ENCODE measurements around the gene ANKRD44.

Gene ANKRD44

DNA sequence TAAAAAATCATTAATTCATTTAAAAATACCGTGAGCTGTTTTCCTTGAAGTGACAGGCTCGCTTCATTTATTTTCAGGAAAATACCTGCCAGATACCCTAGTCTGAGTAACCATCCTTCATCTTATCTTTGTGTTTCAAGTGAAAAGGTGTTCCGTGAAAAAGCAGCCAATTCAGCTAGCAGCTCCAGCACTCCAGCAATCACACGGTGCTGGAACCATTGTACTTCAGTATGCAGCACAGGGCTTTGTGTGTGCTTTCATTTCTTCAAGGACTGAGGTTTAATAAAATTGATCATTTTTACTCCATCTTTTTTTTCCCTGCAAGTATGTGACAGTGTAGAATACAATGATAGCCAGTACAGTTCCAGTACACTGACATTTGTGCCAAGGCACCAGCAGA, 344.9 kb downstream of the ANKRD44 start:
- DNase-seq (ENCODE audit: low spot score), result no peak
- FAIRE-seq, result no peak

DNA sequence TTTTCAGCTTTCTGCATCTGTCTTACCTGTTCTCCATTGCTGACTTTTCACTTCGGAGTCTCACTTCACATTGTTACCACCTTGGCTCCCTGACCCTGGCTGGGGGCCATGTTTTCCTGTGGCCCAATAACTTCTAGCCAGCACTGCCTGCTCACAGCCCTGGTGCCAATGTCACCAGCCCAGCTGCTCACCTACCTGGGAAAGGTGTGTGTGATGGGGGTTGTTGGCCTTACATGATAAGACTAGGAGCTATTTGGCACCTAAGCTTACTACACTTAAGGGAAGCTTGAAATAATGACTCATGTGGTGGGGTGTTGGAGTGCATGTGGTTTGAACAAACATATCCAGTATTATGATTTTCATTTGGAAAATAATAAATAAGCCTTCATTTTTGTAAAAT, 346.6 kb downstream of the ANKRD44 start:
- no peak for FAIRE-seq
- DNase-seq (ENCODE audit: low spot score), result no peak

DNA sequence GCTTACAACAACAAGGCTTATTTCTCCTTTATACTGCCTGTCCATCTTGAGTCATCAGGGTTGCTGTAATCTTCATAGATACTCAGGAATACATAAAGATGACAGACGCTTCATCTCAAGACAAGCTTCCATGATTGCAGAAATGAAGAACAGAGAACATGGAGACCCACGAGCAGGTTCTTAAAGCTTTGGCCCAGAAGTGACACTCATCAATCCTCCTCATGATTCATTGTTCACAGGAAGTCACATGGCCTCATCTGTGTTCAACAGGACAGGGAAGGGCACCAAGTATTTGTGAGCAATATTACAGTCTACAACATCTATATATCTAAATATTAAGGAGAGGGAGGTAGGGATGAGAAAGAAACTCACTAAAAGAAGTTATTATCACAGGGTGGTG, 347.5 kb downstream of the ANKRD44 start:
- FAIRE-seq (no peak), DNase-seq (ENCODE audit: low spot score) (no peak)

DNA sequence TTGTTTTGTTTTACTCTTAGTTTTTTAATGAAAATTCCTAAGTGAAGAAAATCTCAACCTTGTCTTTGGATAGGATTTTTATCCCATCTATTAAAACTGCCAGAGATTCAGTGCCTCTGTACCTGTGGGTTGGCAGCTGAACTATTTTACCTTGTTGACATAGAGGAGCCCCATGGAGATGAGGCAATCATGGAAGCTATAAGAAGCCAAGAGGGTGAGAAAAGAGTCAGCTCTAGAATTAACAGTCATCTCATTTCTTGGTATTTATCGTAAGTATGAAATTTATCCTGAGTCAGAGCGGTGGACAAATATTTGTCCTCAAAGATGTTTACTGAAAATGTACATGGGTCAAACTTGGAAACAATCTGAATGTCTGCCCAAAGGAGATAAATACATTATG, 348.3 kb downstream of the ANKRD44 start:
- no peak for FAIRE-seq
- no peak for DNase-seq (ENCODE audit: low spot score)

DNA sequence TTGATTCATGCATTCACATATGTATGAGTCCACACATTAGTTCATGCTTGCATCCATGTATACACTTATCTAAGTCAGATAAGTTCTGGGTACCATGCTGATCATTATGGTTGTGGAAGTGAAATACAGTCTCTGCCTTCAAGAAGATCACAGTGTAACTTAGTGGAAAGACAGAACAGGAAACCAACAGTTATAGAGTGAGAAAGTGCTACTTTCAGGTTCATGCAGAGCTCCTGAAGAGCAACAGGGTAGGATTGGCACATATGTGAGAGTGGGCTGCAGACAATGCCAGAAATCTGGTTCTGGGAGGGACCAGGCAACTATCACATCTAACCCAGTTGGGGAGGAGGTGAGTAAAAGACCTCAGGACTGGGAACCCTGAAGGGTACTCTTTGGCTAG, 348.7 kb downstream of the ANKRD44 start:
- DNase-seq (ENCODE audit: low spot score) (no peak), FAIRE-seq (no peak)

DNA sequence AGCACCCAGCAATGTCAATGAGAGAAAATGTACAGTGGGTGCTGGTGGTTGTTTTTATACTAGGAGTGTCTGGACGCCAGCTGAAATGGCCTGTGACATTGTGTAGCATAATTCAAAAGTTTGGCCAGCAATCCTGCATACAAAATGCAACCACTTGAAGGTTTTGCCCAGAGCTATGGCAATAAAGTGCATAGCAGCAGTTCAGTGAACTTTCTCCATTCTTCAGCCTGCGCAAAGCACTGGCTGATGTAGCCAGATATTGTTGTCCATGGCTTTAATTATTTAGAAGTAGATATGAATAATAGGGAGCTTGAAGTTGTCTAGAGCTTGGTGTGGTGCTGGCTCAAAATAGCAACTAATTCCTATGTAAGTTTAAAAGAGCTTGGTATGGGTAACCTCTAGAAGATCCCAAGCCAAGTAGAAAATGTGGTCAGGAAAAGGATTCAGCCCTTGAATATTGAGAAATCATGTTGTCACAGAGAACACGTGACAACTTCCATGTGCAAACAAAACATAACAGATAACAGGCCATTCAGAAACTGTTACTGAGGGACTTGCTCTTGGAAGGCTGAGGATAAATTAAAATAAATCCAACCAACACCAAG, 350.7 kb downstream of the ANKRD44 start:
- DNase-seq (ENCODE audit: low spot score) (no peak), FAIRE-seq (no peak)

DNA sequence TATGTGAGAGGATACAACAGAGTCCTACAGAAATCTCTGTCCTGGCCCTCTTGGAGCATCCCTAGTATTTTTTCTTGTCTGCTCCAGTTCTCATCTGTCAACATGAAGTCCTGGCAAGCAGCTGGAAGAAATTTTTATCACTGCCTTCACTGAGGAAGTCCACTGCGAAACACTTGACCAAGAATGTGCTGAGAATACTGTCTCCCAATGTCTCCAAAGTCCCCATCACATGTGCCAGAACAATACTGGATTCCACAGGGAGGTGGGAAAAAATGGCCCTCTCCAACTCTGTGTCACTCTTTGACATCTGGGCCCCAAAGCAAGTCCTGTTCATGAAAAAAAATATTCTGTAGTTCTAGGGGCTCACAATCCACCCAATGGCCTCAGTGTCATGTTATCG, 351.3 kb downstream of the ANKRD44 start:
- FAIRE-seq, result no peak
- DNase-seq (ENCODE audit: low spot score), result no peak

DNA sequence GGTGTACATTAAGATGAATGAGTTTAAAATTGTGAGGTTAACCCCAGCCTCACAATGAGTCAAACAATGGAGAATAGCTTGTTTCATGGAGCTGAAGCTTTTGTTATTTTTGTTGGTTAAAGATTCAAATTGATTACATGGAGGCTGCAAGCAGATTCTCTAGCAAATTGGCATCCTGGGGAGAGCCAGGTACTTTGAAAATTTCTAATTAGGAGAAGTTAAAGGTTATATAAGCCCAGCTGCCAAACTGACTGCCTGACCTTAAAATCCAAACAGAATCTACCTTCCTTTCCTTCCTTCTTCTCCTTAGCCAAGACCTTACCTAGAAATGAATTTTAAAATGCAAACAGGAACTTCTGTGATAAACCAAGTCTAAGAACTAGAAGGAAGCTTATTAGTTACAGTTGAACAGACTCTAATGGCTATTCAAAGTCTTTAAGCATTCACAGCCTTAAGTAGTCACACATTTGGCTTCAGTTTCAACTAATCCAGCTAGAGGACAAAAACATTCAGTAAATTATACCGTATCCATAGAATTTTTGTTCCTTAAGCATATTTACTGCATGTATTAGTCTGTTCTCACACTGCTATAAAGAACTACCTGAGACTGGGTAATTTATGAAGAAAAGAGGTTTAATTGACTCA, 352.6 kb downstream of the ANKRD44 start:
- no peak for DNase-seq (ENCODE audit: low spot score)
- no peak for FAIRE-seq

DNA sequence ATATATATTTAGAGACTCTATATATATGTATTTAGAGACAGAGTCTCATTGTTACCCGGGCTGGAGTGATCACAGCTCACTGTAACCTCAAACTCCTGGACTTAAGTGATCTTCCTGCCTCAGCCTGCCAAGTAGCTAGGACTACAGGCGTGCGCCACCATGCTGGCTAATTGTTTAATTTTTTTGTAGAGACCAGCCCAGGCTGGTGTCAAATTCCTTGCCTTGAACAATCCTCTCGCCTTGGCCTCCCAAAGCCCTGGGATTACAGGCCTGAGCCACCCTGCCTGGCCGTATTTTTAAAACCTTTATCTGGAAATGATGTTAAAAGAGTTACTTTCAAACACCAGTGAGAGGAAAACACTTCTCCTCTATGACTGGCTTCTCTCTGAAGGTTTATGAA, 353.1 kb downstream of the ANKRD44 start:
- DNase-seq (ENCODE audit: low spot score) (no peak), FAIRE-seq (no peak)

DNA sequence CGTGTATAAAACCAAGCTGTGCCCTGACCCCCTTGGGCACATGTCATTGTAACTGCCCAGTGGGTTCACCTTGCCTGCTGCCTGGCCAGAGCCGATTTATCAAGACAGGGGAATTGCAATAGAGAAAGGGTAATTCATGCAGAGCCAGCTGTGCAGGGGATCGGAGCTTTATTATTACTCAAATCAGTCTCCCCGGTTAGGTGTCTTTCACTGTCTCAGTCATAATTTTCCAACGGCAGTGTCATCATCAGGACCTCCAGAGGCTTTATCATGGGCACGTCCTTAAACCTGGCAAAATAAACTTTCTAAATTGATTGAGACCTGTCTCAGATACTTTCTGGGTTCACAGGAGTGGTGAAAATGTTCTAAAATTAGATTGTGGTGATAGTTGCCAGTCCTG, 354.5 kb downstream of the ANKRD44 start:
- DNase-seq (ENCODE audit: low spot score), result no peak
- FAIRE-seq, result no peak

DNA sequence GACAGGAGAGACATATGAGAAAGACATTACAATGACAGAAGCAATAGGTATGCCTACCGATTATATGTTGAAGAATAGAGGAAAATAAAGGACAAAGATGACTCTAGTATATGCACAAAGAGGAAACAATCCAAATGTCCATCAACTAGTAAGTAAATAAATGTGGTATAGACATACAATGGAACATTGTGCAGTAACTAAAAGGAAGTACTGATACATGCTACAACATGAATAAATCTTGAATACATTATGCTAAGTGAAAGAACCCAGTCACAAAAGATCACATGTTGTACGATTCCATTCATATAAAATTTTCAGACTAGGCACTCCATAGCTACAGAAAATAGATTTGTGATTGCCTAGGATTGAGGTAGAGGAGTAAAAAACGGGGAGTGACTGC, 355.5 kb downstream of the ANKRD44 start:
- no peak for DNase-seq (ENCODE audit: low spot score)
- FAIRE-seq, result no peak

DNA sequence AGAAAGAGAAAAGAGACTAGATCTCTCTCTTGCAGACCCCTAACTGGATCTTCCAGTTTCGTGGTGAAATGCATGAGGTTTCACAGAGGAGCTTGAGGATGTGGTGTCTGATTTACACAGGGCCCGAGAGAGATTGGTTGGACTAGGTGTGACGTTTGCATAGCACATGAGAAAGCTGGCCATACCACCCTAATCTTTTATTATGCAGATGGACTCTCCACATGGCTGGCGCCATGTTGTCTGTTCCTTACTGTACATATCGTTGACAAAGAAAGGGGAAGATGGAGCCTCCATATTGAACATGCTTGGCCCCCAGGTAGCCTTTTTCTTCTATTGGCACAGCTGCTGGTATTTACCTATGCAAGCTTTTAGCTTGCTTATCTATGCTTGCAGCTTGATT, 356.6 kb downstream of the ANKRD44 start:
- FAIRE-seq (no peak), DNase-seq (ENCODE audit: low spot score) (no peak)

DNA sequence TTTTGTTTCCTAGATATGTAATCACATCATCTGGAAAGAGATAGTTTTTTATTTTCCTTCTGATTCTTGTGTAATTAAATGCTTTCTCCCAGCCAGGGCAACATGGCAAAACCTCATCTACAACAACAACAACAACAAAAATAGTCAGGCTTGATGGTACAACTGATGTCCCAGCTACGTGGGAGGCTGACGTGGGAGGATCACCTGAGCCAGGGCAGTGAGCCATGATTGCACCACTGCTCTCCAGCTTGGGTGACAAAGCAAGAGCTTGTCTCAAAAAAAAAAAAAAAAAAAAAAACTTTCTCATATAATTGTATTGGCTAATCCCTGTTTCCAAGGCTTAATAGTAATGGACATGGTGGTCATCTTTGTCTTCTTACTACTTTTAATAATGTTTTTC, 357.6 kb downstream of the ANKRD44 start:
- FAIRE-seq (no peak), DNase-seq (ENCODE audit: low spot score) (no peak)

DNA sequence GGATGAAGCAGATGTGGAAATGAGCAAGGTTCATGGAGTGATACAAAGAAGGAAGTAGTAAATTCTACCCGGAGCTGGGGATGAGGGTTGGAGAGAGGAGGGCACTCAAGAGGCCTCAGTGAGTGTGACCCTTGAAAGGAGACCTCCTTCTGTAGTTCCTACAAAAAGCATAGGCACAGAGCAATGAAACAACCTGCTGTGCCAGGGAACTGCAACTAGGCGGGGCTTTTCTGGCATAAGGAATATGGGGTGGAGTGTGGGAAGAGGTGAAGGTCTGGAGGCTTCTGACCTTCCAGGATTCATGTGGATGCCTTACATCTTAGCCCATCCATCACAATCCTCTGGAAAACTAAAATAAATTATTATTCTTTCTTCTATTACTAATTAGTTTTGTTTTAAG, 358.6 kb downstream of the ANKRD44 start:
- DNase-seq (ENCODE audit: low spot score), result no peak
- no peak for FAIRE-seq

DNA sequence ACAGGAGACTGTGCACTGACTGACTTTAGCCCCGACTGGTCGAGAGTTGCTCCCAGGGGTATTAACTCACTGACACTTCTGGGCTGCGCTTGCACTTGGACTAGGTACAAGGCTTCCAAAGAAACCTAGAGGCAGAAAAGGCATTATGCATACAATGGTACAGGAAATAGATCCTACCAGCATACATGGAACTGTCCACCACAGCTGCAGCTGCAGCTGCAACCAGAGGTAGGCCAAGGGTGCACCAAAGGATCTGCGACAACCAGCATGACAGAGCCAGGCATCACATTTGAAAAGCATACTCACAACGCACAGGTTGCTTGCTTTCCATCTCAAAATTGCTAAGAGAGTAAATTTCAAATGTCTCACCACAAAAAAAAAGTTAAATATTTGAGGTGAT, 361.5 kb downstream of the ANKRD44 start:
- FAIRE-seq (no peak), DNase-seq (ENCODE audit: low spot score) (no peak)

DNA sequence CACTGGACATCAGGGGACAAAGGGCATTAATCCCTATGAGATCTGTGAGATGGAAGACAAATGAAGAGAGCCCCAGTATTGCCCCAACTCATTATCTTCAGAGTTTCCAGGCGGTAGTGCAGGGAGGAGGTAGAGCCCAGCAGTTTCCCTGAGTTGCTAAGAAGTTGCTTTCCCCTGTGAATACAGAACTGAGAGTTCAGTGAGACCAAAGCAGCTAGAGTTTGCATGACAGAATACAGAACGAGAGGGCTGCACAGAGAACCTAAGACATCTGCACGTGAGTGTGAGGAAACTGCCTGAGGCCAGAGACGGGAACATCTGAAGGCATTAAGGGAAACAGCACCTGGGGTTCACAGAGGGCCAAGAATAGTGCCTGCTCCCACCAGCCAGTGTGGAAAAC, 366.0 kb downstream of the ANKRD44 start:
- FAIRE-seq (no peak), DNase-seq (ENCODE audit: low spot score) (no peak)

DNA sequence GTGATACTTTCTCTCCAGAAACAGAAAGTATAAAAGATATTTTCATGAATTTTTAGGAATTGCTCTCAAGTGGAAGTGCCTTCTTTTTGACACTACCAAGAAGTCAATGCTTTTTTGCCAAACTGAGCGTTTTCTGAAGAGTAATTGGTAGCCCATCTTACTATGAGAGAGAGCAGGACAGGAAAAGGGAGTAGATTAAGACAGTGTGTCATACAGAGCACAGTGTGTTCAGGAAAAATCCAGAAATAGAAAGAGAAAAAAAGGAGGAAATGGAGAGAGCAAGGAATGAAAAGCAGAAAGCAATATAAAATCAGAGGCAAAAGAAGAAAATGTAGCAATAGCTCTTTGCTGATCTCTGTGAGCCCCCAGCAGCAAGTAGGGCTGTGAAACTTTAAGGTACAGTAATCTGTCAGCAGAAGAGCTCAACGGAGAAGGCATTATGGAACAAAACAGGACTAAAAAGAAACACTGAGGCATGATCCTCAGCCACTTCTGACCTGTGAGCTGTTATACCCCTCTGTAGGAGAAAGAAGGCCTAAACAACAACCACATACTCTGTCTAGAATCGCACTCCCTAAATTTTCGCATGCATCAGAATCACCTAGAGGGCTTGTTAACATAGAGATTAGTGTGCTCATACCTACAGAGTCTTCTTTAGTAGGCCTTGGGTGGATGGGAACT, 369.0 kb downstream of the ANKRD44 start:
- FAIRE-seq (no peak), DNase-seq (ENCODE audit: low spot score) (no peak)

DNA sequence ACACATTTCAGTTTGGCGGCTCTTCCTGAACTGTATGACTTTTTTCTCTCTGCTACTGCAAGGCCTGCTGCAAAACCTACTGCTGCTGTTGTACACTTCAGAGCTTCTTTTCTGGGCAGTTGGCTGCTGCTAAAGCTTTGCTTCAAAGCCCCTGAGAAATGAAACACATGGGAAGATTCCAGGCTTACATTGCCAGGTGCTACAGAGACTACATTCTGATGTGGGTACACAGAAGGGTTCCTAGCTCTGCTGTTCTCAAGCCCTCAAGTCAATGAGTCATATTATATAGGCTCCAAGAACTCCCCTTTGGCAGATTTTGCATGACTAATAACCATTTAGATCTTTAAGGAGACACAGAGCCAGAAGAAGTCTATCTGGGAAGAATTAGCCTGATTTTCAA, 371.2 kb downstream of the ANKRD44 start:
- FAIRE-seq (no peak), DNase-seq (ENCODE audit: low spot score) (no peak)

Data from RCC 7860 (cell line).